HG02798 (cell line): Measurements from ENCODE around the gene ATP9B.

Source experiments
- ATAC-seq: cut with Tn5 transposase; IDR thresholded peaks from one replicate; pipeline ENCODE4 v1.9.1; 2021; ENCODE audit warnings: mild to moderate bottlenecking; ENCODE audit not compliant: unreplicated experiment, poor library complexity

ATP9B gene

GRCh38 chr18:79387615-79388014 lies 318.4 kb downstream of the ATP9B start:
- ATAC-seq = no peak

- no peak for ATAC-seq
Measured at GRCh38 chr18:79388043-79388442, 318.8 kb downstream of the ATP9B start.

DNA sequence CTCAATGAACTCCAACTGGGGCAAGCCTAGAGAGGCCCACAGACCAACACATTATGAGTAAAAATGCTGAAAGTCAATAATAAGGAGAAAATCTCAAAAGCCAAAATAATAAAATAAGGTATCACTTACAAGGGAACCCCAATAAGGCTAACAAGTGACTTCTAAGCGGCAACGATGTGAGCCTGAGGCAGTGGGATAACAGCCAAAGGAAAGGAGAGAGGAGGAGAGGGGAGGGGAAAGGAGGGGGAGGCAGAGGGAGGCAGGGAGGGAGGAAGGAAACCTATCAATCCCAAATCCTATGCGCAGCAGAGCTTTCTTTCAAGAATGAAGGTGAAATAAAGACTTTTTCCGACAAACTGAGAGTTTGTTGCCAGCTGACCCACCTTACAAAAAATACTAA lies 320.5 kb downstream of the ATP9B start:
- ATAC-seq = no peak

GRCh38 chr18:79392226-79392625 lies 323.0 kb downstream of the ATP9B start:
- no peak for ATAC-seq

- ATAC-seq = no peak
Measured at GRCh38 chr18:79393181-79393634, 324.0 kb downstream of the ATP9B start.

- peak; percentile 33 for ATAC-seq
Measured at GRCh38 chr18:79393635-79394533, 324.7 kb downstream of the ATP9B start.

DNA sequence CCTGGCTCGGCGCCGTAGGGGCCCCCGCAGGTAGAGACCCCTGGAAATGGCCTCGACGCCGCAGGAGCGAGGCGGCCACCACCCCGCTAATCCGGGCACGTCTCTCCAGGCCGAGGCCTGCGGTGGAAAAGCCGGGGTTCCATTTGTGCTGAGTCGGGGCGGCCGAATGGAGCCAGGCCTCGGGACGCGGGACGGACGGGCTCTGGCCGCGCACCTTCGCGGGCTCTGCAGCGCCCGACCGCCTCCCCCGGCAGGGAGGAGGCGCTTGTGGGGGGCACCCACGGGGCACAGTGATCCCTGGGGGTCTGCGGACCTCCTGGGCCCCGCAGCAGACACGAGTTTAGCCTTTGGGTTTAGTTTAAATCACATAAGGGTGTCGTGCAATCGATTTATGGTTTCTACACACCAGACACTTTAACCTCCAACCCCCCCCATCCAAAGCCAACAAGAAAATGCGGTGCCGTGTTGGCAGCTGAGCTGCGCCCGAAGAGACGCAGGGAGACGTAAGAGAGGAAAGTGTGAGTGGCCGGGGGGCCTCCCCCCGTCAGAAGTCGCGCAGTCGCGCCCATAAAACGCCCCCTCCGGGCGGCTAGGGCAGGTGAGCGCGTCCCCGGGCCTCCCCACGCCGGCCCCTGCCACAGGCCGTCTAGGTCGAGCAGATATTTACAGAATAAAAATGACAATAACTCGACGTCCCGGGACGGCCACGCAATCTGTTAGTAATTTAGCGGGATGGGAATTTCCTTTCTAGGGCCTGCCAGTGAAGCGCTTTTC lies 325.5 kb downstream of the ATP9B start:
- peak; percentile 5 for ATAC-seq

GRCh38 chr18:79395308-79395640 lies 326.1 kb downstream of the ATP9B start:
- no peak for ATAC-seq

DNA sequence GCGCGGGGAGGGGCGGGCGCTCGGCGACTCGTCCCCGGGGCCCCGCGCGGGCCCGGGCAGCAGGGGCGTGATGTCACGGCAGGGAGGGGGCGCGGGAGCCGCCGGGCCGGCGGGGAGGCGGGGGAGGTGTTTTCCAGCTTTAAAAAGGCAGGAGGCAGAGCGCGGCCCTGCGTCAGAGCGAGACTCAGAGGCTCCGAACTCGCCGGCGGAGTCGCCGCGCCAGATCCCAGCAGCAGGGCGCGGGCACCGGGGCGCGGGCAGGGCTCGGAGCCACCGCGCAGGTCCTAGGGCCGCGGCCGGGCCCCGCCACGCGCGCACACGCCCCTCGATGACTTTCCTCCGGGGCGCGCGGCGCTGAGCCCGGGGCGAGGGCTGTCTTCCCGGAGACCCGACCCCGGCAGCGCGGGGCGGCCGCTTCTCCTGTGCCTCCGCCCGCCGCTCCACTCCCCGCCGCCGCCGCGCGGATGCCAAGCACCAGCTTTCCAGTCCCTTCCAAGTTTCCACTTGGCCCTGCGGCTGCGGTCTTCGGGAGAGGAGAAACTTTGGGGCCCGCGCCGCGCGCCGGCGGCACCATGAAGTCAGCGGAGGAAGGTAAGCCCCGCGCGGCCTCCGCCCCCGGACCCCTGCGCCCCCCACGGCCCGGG lies 326.7 kb downstream of the ATP9B start, which contains the start of gene NFATC1:
Gene NFATC1 (plus strand): TSS at position 170 of the 644 bp plus-strand sequence. CDS start 295 bp downstream, at position 465.
- no peak for ATAC-seq

DNA sequence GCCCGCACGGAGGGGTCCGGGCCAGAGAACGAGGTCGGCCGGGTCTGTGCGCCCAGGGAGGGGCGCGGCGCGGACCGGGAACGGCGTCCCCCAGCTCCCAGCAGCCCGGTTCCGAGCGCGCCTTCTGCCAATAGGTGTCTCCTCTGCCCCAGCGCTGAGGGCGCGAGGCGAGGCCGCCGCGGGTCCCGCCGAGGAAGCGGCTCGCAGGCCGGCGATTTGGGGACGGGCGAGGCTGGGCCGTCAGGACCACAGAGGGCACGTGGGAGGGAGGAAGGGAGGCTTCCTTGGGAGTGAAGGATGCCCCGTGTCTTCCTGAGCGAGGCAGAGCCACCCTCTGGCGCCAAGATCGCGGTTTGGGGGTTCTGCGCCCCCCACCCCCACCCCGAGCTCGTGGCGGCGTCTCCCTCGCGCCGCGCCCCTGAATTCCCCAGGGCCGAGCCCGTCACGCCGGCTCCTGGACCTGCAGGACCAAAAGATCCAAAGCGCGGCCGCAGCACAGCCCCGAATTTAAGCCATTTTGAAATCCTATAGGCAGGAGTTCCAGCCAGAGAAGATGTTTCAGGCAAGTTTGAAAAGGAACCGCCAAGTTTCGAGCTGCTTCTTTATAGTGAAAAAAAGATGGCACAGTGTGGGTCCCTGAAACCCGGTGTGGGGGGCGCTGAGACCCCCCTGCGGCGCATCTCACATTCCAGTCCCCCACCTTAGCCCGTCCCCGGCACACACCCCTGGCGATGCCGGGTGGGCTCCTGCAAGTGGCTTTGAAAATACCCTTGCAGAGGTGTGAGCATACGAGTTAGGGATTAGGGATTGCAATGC lies 327.4 kb downstream of the ATP9B start:
- ATAC-seq = no peak

DNA sequence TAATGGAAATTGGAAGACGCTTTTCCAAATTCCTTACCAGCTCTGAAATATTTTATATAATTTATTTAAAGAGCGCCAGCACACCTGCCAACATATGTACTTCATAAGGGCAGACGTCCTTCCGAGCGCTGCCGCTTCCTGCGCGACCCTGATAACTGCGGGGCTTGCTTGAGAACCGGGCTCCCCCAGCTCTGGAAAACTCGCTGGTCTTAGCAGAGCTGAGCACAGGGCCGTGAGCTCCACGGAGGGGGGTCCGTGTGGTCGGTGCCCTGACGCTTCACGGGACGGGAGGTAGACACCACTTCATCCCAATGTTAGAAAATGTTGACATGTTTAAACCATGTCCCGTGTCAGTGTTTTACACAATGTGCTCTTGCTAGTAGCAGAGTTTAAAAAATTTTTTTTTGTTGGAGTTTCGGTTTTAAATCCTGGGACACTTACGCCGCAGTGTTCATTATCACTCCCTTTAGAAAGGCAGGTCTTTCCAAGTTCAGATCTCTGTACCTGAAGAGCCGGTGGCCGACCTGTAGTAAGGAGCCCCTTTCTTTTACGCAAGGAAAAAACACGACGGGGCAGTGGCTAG lies 328.1 kb downstream of the ATP9B start:
- no peak for ATAC-seq

- no peak for ATAC-seq
Measured at GRCh38 chr18:79397830-79398761, 328.9 kb downstream of the ATP9B start.

- no peak for ATAC-seq
Measured at GRCh38 chr18:79399275-79400081, 330.3 kb downstream of the ATP9B start.

DNA sequence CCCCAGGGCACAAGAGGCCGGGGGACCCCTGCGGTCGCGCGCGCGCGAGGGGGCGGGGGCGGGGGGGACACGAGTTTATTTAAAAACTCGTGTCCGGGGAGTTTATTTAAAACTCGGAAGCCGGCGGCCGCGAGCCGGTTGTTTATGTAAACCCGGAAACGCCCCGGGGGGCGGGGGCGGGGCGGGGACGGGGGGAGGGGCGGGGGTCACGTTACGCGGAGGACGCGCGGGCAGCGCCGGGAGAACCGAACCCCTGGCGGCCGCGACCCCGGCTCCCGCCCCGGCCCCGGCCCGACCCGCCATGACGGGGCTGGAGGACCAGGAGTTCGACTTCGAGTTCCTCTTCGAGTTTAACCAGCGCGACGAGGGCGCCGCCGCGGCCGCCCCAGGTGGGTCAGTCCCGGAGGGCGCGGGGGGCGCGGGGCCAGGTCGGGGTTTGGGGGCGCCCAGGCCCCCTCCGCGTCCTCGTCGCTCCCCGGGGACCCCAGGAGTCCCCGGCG lies 330.9 kb downstream of the ATP9B start:
- no peak for ATAC-seq

GRCh38 chr18:79400591-79401381 lies 331.6 kb downstream of the ATP9B start:
- ATAC-seq = no peak

DNA sequence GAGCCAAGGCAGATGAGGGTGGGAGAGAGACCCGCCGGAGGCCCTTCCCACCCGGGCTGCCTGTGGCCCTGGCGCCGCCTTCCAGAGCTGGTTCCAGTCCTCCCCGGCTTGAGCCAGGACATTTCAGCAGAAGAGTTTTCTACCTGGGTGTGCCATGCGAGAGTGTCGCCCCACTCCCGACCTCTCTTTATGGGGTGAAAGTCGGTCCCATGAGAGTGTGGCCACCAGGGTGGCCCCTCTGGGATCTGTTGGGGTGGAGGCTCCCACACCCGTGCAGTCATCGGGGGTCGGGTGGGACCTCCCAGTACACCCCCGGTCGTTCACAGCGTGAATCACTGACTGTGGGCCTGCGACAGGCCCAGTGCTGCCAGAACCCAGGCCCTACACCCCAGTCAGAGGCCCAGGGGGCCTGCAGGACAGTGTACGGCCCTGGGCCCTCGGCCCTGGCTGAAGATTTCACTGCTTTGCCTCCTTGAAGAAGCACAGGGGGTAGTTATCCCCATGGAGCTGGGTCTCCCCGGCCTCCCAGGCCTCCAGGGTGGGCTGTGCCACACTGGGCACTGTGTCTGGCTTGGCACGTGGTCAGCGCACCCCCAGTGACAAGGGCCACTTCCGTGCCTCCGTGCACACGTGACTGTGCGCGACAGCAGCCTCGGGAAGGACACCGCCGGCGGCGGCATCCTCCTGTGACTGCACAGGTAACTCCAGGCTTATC lies 332.5 kb downstream of the ATP9B start:
- no peak for ATAC-seq
